Fibroblast of the aortic adventitia (primary cell): ENCODE results near the gene HCFC1. TPM values are rescaled to one million over a fixed set of nuclear protein-coding genes. Genes with fewer than 3 reads are reported as not detected.

Experiments
- DNase-seq: peaks from one replicate; pipeline ENCODE4 v3.0.0-alpha.2; 2010; ENCODE audit warnings: low read depth
- H3K4me3 ChIP-seq: 2 replicates; pipeline ENCODE4 v1.5.1; 2011; ENCODE audit warnings: low read depth, mild to moderate bottlenecking, control low read depth, low read length, moderate library complexity
- total RNA-seq: library from RNA; depleted of rRNA; stranded (reverse); fragments of >200 nt; gene quantifications from 2 replicates; pipeline ENCODE4 v1.2.3, GENCODE V29; 2012; ENCODE audit warnings: low replicate concordance
- TF ChIP-seq, protein P1 (sequence below): IDR thresholded peaks from 2 replicates; pipeline ENCODE4 v1.5.1; 2011; ENCODE audit warnings: mild to moderate bottlenecking, low read length, control low read depth, inconsistent platforms; ENCODE audit not compliant: insufficient read depth

The HCFC1 gene
- total RNA-seq, 1 donor: 34.5 TPM

DNA sequence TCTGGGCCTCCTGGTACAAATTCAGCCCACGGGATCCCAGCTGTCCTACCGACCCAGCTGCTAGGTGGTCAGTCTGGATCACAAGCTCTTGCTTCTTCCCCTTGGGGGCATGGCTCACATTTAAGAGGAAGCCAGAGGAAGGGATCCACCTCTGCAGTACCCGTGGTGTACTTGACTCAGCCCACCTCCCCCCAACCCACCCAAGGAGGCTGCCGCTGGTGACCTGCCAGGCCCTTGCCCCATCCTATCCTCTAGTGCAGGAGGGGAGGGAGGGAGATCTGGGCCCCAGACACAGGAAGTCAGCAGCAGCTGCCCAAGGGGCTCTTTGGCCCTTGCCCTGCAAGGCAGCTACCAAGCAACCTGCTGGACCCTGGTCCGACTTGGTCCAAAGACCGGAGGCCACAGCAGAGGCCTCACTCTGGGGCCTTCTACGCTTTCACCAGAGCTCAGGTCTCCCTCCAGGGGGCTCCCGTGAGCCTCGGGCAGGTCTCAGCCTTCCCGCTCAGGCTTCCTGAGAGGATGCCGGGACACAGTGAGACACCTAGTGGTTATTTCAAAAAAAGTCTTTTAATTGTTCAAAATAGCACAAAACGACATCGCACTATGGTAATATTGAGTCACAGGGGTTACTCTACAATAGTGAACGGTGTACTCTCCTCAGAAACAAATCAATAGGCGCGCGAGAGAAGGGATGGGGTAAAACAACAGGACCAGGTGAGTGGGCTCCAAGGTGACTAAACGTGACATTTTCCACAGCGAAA lies 24.4 kb downstream of the HCFC1 start:
- peak; percentile 78 for DNase-seq
- TF ChIP-seq, protein P1, sequence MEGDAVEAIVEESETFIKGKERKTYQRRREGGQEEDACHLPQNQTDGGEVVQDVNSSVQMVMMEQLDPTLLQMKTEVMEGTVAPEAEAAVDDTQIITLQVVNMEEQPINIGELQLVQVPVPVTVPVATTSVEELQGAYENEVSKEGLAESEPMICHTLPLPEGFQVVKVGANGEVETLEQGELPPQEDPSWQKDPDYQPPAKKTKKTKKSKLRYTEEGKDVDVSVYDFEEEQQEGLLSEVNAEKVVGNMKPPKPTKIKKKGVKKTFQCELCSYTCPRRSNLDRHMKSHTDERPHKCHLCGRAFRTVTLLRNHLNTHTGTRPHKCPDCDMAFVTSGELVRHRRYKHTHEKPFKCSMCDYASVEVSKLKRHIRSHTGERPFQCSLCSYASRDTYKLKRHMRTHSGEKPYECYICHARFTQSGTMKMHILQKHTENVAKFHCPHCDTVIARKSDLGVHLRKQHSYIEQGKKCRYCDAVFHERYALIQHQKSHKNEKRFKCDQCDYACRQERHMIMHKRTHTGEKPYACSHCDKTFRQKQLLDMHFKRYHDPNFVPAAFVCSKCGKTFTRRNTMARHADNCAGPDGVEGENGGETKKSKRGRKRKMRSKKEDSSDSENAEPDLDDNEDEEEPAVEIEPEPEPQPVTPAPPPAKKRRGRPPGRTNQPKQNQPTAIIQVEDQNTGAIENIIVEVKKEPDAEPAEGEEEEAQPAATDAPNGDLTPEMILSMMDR: peak; percentile 83
- no peak overlapping the region for H3K4me3 ChIP-seq

DNA sequence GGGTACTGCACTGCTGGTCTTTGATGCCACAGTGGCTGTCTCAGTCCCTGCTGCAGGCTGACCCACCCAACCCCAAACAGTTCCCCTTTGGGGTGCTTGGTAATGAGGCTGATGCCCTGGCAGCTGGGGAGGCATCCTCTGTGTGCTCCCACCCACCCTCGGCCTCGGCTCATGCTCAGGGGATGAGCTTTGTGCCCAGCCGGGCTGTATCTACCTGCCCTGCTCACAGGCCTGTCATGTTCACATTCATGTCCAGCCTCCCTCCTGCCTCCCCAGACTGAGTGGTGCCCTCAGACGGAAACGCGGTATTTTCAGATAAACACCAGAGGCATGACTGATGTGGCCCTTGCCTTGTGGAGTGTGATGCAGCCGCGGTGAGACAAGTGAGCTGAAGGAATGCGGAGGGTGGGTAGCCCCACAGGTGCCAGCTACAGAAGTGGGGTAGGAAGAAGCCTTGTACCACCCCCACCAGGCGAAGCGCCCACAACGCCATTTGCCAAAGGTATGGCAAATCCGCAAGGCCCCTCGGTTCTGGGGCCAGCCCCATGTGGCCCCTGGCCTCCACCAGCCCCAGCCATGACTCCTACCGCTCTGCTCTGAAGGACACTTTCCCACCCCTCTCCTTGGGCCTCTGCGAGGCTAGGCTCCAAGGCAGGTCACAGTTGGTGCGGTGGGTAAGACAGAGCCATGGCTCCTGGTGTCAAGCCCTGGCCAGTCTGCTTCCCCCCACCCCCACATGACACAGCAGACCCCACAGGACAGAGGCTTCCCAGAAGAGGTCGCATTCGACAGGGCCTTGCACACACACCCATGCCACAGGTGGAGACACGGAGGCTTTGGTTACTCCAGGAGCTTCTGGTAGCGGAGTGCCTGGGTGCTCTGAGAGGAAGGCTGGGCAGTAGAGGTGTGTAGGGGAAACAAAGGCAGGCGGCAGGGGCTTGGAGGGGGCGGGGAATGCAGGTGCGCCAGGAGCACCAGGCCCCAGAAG lies 25.4 kb downstream of the HCFC1 start:
- H3K4me3 ChIP-seq: no peak overlapping the region
- DNase-seq: no peak
- TF ChIP-seq, protein P1: no peak

DNA sequence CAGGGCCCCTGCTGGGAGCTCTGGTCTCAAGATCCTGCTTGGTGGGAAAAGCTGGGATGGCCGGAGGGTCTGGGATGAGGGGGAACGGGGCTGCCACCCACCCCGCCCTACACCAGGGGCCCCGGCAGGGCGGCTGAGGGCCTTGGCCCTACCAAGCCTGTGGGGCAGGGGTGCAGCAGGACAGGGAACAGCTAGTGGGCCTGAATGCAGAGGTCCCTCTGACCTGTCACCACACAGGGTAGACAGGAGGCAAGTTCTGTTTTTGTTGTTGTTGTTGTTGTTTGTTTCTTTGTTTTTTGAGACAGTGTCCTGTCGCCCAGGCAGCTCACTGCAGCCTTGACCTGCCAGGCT lies 26.8 kb downstream of the HCFC1 start:
- DNase-seq: no peak
- TF ChIP-seq, protein P1: no peak
- H3K4me3 ChIP-seq: no peak overlapping the region

DNA sequence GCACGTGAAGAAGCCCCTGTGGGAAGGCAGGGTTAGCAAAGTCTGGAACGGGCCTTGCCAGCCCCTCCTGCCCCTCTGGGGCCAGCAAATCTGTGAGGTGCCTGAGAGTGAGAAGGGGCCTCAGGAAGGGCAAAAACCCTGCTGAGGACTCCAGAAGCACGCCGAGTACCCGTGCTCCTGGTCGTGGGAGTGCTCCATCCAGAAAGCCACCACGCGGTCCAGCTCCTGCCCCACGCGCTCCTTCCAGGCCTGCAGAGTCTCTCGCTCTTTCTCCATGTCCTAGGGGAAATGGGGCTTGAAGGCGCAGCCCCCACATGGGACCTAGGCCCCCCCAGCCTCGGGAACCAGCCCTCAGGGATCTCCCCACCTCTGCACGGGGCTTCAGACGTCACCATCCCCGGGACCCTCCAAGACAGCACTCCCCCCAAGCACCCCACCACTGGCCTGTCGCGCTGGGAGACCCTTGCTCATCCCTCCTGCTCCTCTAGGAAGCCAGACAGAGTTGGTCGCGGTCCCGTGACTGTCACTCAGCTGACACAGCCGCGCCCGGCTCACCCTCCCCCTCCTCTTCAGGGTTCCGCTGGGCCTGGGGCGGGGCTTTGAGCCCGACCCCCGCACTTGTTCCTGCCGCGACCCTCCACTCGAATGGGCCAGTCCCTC lies 27.3 kb downstream of the HCFC1 start, which contains the start of gene RENBP:
TSS of gene RENBP (minus strand) at position 504 of the 660 bp plus-strand sequence. CDS start at position 471, 33 bp downstream.
- DNase-seq: no peak
- no peak within 1 kb of the TSS for H3K4me3 ChIP-seq
- TF ChIP-seq, protein P1: no peak

DNA sequence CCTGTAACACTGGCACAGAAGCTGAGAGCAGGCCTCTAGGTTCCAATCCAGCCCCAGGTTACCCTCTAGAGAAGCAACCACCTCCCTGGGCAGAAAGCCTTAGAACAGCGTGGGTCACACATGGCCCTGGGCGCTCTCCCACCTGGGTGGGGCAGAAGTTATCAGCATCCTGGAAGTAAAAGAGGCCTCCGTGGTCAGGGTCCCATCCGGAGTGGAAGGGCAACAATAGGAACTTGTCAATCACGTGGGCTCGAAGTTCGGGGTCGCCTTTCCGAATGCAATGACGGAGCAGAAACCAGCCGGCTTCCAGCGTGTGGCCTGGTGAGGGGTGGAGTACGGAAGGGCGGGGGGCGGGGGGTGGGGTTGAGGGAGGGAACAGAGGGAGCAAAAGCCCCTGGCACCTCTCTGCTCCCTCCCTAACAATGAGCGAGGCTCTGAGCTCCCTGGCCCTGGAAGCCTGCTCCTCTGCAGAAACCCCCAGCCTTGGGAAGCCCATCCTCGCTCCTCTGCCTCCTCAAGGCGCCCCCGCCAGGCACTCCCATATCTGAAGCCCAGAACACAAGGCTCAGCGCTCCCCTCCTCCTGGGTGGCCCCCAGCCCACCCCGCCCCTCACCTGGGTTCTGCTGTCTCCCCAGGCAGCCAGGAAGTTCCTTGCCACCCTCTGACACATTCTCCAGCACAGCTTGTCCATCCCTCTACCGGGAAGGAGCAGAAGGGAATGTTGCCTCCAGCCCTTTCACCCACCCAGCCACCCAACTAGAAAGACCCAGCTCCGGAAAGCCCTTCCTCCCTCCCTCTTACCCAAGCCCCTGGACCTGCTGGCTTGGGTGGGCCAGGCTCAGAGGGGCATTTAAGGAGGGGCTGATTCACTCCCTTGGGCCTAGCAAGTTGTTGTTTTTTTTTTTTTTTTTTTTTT lies 30.0 kb downstream of the HCFC1 start:
- TF ChIP-seq, protein P1: no peak
- DNase-seq: no peak
- no peak overlapping the region for H3K4me3 ChIP-seq
